ENCODE data around the gene LARP4. TPM values are rescaled to one million over a fixed set of nuclear protein-coding genes. Genes with fewer than 3 reads are reported as not detected.
"Not testable (repeated sequence)": the region's sequence is repeated elsewhere in the genome, so short reads cannot be mapped to it uniquely, and the experiment has no call there.

Gene LARP4
- total RNA-seq, 1 donor from 2014 or later: 58.0 TPM

DNA sequence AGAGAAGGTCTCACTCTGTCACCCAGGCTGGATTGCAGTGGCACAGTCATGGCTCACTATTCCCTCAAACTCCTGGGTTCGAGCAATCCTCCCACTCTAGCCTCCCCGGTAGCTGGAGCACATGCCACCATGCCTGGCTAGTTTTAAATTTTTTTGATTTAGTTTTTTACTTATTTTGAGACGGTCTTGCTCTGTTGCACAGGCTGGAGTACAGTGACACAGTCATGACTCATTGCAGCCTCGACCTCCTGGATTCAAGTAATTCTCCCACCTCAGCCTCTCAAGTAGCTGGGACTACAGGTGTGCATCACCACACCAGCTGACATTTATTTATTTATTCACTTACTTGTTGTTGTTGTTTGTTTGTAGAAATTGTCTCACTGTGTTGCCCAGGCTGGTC lies 81.9 kb downstream of the LARP4 start:
- H3K27ac Mint-ChIP-seq (ENCODE audit: unreplicated experiment): no peak overlapping the region
- no peak for DNase-seq (ENCODE audit: low read depth, low spot score)
- H3K9me3 Mint-ChIP-seq: no peaks in the 10 kb centered on the region
- H3K4me1 Mint-ChIP-seq: no peaks in the 10 kb centered on the region
- TF ChIP-seq, protein P1, sequence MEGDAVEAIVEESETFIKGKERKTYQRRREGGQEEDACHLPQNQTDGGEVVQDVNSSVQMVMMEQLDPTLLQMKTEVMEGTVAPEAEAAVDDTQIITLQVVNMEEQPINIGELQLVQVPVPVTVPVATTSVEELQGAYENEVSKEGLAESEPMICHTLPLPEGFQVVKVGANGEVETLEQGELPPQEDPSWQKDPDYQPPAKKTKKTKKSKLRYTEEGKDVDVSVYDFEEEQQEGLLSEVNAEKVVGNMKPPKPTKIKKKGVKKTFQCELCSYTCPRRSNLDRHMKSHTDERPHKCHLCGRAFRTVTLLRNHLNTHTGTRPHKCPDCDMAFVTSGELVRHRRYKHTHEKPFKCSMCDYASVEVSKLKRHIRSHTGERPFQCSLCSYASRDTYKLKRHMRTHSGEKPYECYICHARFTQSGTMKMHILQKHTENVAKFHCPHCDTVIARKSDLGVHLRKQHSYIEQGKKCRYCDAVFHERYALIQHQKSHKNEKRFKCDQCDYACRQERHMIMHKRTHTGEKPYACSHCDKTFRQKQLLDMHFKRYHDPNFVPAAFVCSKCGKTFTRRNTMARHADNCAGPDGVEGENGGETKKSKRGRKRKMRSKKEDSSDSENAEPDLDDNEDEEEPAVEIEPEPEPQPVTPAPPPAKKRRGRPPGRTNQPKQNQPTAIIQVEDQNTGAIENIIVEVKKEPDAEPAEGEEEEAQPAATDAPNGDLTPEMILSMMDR (conservative IDR thresholded peaks at IDR 0.05): no peak
- no peak overlapping the region for H3K4me3 Mint-ChIP-seq
- H3K27me3 Mint-ChIP-seq (ENCODE audit: low read depth): no peaks in the 10 kb centered on the region
- peaks cover 2% of the 10 kb centered on the region for H3K36me3 Mint-ChIP-seq (ENCODE audit: low read depth)

DNA sequence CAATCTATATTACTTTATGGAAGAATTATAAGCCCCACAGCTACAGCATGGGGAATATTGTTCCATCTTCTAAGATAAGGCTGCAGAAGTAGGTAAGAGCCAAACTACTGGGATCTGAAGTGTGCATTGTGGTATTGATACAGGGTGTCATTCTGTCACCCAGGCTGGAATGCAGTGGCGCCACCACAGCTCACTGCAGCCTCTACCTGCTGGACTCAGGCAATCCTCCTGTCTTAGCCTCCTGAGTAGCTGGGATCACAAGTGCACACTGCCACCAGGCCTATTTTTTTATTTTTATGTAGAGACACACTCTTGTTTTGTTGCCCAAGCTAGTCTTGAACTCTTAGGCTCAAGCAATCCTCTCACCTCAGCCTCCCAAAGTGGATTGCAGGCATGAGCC lies 82.8 kb downstream of the LARP4 start:
- Mint-ChIP-seq H3K4me3 (no peak overlapping the region), H3K27ac (ENCODE audit: unreplicated experiment) (no peak overlapping the region), H3K36me3 (ENCODE audit: low read depth) (peaks cover 2% of the 10 kb centered on the region), H3K27me3 (ENCODE audit: low read depth) (no peaks in the 10 kb centered on the region), H3K9me3 (no peaks in the 10 kb centered on the region), H3K4me1 (no peaks in the 10 kb centered on the region)
- no peak for DNase-seq (ENCODE audit: low read depth, low spot score)
- TF ChIP-seq, protein P1 (conservative IDR thresholded peaks at IDR 0.05): no peak

DNA sequence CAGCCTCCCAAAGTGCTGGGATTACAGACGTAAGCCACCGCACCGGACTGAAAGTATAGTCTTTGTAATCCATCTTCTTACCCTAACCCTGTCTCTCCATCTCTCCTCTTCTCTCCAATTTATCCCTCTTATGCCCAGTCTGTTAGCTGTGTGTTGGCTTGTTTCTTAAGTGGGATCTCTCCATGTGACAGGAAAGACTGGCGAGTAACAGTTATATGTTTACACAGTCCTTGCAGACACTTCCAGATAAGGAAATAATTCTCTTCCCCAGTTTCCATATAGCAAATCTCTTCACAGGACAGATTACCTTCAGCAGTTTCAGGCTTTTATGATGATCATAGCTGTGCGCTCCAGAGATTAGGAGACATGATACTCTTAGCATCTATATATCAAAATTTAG lies 88.1 kb downstream of the LARP4 start:
- no peak for DNase-seq (ENCODE audit: low read depth, low spot score)
- Mint-ChIP-seq H3K4me3 (no peak overlapping the region), H3K4me1 (no peaks in the 10 kb centered on the region), H3K27ac (ENCODE audit: unreplicated experiment) (no peak overlapping the region), H3K27me3 (ENCODE audit: low read depth) (no peaks in the 10 kb centered on the region), H3K36me3 (ENCODE audit: low read depth) (peaks cover 9% of the 10 kb centered on the region), H3K9me3 (peaks cover 6% of the 10 kb centered on the region)
- TF ChIP-seq, protein P1 (conservative IDR thresholded peaks at IDR 0.05): no peak

DNA sequence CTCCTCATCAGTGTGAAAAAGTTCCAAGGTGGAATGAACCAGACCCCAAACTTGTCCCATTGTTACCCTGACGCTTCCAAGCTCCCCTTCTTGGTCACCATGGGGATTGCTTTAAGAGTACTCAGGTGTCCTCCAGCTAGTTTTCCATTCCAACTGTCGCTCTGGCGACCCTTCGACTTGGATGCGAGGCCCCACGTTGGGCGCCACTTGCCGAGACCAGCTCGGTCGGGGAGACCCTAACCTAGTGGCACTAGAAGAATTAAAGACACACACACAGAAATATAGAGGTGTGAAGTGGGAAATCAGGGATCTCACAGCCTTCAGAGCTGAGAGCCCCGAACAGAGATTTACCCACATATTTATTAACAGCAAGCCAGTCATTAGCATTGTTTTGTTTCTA lies 97.4 kb downstream of the LARP4 start:
- H3K36me3 Mint-ChIP-seq (ENCODE audit: low read depth): peaks cover 20% of the 10 kb centered on the region
- not testable (repeated sequence) for H3K4me3 Mint-ChIP-seq; H3K27me3 Mint-ChIP-seq (ENCODE audit: low read depth); H3K4me1 Mint-ChIP-seq; H3K27ac Mint-ChIP-seq (ENCODE audit: unreplicated experiment); DNase-seq (ENCODE audit: low read depth, low spot score)
- H3K9me3 Mint-ChIP-seq: peaks cover 17% of the 10 kb centered on the region

DNA sequence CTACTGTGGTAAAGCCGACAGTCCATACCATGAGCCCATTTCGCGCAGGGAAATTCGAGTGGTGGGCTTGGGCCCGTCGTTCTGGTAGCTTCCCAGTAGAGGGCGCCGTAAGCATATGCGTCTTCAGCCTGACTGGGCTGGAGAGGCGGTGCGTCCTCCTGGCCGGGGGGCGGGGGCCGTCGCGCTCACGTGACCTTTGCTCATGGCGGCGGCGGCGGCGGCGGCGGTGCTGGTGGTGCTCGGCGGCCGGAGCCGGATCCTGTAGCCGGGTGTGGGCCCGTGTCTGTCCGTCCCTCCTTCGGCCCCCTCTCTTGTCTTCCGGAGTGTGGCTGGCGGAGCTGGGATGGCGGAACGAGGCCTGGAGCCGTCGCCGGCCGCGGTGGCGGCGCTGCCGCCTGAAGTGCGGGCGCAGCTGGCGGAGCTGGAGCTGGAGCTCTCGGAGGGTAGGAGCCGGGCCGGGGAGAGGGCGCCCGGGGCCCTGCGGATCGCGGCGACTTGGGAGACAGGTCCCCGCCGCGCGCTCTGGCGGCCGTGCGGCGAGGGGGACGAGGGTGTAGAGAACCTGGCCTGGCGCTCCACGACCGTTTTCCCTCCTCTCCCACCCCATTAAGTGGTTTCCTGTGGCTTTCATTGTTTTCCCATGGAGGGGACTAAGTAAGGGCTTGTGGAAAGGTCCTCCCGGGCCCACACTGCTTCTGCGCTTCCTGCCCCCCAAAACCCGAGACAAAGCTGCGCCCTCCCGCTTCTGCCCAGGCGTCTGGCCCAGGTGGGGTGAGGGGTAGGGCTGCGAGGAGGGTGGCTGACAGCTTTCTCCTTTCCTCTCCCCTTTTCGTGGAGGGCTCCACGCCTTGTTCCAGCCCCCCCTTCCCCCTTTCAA lies 104.4 kb downstream of the LARP4 start, which contains the start of gene DIP2B:
DIP2B (plus strand) TSS at position 188 of the 877 bp plus-strand sequence; CDS start at position 344, 156 bp downstream.
- peak; percentile 99 for DNase-seq (ENCODE audit: low read depth, low spot score)
- Mint-ChIP-seq H3K9me3 (no peaks in the 10 kb centered on the region), H3K36me3 (ENCODE audit: low read depth) (peaks cover 3% of the 10 kb centered on the region), H3K27me3 (ENCODE audit: low read depth) (peaks cover 2% of the 10 kb centered on the region), H3K27ac (ENCODE audit: unreplicated experiment) (peak within 1 kb of the TSS; percentile 93), H3K4me3 (peak within 1 kb of the TSS; percentile 98), H3K4me1 (peaks cover 49% of the 10 kb centered on the region)
- TF ChIP-seq, protein P1 (conservative IDR thresholded peaks at IDR 0.05): peak; percentile 96

All from neural crest cell (in vitro differentiated cells).